GM19463 (cell line): Measurements from ENCODE around the gene TBC1D22A.

Experiments used
- ATAC-seq: cut with Tn5 transposase; IDR thresholded peaks from one replicate; pipeline ENCODE4 v1.9.1; 2021; ENCODE audit warnings: mild to moderate bottlenecking, moderate library complexity; ENCODE audit not compliant: unreplicated experiment

TBC1D22A gene

DNA sequence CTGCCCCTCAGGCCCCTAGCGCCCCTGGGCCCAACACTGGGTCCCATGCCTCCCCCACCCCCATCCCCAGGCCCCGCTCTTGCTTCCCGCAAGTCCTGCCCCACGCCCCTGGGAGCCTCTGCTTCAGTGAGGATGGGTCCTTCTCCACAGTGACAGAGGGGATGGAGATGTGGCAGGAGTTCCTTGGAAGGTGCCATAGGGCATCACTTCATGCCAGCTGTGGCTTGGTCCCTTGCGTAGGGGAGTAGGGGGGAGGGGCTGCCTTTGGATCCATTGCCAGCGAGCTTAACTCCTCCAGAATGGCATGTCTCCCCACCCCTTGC is 9.5 kb upstream of the TBC1D22A start:
- ATAC-seq = no peak

DNA sequence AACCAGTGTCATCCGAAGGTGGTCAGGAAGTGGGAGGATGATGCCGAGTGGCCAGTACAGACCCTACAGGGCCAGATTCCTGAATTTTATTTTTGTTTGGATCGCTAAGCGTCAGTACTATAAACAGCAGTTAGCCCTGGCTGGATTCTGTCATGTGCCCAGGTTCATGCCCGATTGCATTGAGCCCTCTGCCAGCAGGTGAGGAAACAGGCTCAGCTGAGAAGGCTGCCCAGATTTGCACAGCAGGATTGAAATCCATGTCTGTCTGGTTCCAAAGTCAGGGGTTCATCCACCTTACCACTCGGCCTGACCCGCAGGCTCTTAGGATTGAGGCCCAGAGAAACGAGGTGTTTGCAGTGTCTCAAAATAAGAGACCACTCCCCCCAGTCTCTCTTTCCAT is 9.1 kb upstream of the TBC1D22A start:
- no peak for ATAC-seq

GRCh38 chr22:46753761-46754109 is 8.7 kb upstream of the TBC1D22A start:
- ATAC-seq = no peak

GRCh38 chr22:46754110-46754799 is 8.2 kb upstream of the TBC1D22A start:
- no peak for ATAC-seq

DNA sequence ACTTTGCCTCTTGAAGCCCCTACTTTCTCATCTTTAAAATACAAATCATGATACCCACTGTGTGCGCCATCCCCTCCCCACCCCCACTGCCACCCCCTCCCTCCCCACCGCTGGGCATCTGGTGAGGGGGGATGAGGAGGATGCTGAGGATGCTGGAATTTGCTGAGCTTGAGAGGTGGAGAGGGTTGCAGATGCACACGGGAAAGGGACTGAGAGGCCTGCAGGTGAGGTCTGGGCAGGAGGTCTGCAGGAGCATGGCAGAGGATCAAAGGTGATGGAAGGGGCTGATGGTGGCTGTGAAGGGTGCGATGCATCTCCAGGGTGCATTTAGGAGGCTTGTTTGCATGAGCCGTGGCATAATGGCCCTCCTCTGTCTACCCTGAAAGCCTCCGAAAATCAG is 7.6 kb upstream of the TBC1D22A start:
- ATAC-seq = no peak

GRCh38 chr22:46755525-46755924 is 6.9 kb upstream of the TBC1D22A start:
- no peak for ATAC-seq

DNA sequence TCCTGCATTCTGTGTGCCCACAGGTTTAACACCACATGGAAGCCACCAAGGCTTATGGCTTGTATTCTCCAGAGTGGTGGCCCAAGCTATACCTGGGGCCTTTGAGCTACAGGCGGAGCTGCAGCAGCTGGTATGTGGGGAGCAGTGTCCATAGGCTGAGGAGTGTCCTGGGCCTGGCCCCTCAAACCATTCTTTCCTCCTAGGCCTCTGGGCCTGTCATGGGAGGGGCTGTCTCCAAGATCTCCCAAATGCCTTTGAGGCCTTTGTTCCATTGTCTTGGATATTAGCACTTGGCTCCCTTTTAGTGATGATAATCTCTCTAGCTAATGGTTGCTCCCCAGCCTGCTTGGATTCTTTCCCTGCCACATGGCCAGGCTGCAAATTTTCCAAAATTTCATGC is 6.4 kb upstream of the TBC1D22A start:
- ATAC-seq = no peak

DNA sequence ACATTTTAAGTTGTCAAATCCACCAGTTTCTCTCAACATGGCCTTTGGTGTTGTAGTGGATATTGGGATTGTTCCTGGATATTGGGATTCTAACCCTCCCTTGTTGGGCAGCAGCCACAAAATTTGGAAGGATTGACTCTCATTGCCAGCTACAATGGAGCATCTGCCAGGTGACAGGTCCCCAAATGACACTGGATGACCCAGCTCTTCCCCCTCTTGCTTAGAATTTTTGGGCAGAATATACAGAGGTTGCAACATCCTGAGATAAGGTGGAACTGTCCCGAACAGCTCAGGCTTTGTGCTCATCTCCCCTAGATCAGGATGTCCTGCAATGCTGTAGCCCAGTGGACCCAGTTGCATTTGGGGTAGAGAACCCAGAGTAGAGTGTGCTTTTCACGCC is 5.3 kb upstream of the TBC1D22A start:
- ATAC-seq = no peak

- ATAC-seq = no peak
These were observed 4.3 kb upstream of the TBC1D22A start for GRCh38 chr22:46758121-46758520.

DNA sequence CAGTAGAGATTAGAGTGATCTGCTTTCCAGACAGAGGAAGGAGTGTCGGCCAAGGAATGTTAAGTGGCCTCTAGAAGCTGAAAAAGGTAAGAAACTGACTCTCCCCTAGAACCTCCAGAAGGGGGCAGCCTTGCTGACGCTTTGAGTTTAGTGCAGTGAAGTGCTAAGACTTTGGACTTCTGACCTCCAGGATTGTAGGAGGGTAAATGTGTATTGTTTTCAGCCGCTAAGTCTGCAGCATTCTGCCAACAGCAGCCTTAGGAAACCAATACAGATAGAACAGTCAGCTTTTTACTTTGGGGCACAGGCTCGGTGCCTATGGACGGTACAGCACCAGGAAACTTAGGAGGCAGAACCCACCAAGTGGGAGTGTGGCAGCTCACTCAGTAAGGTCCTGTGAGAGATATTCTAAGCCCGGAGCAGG is 3.6 kb upstream of the TBC1D22A start:
- ATAC-seq = no peak

DNA sequence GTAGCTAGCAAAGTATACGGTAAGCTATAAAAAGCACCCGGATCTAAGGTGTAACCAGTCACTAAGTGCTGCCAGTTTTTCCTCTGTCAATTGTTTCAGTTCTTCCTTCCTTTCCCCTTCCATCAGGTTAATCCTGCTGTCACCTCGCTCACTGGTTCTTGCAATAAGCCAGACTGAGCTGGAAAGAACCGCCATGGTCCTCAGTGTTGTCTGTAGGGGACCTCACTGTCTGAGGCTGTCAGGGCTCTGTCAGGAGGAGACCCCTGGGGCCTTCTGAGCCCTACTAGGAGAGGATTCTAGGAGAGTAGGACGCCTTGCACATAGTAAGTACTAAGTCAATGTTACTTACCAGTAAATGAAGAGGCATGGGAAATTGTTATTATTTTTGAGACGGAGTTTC is 1.4 kb upstream of the TBC1D22A start:
- ATAC-seq = no peak

DNA sequence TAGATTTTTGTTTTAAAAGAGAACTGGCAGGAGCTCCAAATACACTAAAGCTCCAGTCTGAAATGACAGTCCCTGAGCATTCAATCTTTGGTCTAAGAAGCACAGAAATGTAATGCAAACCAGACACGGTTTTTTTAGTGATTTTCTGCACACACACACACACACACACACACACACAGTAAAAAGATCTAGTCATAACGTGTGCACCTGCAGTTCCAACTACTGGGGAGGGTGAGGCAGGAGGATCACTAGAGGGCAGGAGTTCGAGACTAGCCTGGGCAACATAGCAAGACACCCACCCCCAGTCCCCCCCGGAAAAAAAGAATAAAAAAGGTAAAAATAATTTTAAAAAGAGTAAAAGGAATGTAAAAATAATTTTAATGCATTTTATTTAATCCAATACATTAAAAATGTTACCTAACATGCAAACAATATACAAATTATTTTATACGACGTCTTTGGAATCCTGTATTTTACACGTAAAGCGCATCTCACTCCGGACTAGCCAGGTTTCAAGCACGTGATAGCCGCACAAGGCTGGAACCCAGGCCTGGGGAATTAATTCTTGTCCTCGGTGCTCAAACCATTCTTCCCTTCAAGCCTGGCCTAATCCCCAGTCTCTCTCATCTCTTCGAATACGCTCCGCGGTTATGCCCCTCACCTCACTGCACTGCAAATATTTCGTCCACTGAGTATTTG is 762 bp upstream of the TBC1D22A start:
- ATAC-seq = no peak

DNA sequence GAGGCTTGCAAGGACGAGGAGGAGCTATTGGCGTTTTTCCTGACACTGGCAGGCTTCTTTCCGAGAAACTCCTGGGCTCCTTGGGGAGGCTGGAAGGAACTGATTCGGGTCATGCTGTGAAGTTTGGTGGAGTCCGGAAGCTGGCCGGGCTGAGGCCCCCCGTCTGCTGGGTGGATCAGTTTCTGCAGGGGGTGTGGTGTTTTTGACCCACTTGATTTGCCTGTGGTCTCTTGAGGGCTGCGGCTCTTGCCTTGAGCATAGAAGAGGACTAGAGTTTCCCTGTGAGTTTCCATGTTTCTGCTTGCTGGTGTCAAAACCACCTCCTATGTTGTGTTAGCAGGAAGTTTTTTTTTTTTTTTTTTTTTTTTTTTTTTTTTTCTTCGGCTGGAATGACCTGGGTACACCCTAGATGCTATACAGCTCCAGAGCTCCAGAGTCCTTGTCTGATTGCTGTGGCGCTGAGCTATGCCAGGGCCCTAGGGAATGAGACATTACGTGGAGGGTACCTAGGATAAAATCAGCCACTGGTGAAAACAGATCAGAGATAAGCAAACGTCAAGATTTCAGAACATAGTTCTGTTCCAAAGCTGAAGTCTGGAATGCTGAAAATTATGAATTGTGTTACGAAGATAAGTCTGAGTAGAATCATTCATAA is 728 bp downstream of the TBC1D22A start:
- peak; percentile 59 for ATAC-seq

DNA sequence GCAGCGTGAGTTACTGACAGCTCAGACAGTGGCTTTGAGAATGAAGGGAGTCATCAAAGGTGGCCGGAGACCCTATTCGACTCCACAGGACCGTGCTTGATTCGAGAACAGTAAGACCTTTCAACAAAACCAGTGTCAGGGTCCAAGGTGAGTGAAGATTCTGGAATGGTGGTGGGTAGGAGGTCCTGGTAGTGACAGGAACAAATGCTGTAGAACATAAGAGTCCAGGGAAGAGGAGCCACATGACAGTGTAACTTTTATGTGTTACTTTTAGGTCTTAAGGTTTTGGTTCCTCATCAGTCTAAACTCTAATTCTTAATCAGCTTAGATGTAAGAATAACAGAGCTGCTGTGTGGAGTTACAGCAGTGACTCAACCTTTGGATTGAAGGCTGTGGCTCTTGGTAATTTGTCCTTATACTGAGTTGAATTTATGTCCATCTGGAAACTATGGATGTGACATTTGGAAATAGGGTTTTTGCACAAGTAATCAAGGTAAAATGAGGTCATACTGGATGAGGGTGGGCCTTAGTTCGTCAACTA is 1.8 kb downstream of the TBC1D22A start:
- no peak for ATAC-seq

DNA sequence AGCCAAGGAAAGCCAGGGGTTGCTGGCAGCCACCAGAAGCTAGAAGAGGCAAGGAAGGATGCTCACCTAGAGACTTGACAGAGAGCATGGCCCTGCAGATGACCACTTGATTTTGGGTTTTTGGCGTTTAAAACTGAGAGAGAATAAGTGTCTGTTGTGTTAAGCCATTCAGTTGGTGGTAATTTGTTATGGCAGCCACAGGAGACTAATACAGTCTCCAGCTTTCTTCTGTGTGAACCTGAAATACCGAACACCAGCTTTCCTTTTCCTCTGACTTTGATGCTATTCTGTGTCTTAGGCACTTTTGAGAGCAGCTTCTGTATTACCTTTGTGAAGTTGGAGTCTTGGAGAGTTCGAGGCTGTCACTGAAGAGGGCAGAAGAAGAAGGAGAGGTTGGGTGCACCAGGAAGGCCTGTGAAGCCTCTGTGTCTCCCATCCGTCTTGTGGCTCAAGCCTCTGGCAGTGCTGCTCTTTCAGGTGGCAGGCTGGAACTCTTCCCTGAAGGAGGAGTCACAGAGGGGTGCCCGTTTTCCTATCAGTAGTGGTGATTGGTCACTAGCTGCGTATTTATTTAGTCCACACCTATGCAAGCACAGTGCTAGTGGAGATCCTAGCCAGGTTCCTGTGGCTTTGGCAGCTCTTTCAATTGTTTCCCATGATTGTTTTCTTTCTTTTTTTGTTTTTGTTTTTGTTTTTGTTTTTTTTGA is 2.5 kb downstream of the TBC1D22A start:
- ATAC-seq = no peak

GRCh38 chr22:46766611-46767010 is 4.2 kb downstream of the TBC1D22A start:
- ATAC-seq = no peak

GRCh38 chr22:46767249-46767985 is 5.0 kb downstream of the TBC1D22A start:
- no peak for ATAC-seq

DNA sequence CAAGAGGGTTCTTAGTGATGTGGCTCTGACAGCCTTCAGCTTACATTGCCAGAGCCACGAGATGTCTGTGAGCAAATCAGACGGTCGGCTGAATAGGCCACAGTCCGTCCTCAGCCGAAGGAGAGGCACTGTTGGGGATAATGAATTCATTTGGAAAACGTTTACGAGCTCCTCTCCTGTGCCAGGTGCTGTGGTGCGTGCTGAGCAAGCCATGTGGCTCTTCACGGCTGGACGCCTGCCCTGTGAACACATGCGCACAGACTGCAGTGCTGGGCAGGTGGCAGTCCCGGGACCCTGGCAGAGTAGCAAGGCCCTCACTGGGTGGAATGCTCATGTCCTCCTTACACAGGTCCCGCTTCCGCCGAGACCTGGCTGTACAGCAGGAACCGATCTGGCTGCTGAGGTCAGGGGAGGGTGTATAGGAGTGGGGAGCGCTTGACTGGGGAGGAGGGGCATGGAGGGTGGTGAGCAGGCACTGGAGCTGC is 6.8 kb downstream of the TBC1D22A start:
- peak; percentile 32 for ATAC-seq

DNA sequence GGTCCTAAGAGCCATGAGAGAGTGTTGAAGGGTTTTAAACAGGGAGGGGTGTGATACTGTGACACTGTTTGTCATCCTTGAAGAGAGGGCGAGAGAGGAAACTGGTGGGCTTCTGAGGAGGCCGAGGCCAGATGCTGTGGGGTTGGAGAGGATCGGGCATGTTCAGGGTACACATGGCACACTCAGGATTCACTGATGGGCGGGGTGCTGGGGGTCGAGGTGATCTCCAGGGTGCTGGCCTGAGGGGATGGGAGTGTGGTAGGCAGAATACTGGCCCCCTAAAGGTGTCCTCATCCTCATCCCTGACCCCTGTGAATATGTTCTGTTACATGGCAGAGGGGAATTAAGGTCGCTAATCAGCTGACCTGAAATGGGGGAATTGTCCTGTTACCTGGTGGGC is 7.3 kb downstream of the TBC1D22A start:
- ATAC-seq = no peak

DNA sequence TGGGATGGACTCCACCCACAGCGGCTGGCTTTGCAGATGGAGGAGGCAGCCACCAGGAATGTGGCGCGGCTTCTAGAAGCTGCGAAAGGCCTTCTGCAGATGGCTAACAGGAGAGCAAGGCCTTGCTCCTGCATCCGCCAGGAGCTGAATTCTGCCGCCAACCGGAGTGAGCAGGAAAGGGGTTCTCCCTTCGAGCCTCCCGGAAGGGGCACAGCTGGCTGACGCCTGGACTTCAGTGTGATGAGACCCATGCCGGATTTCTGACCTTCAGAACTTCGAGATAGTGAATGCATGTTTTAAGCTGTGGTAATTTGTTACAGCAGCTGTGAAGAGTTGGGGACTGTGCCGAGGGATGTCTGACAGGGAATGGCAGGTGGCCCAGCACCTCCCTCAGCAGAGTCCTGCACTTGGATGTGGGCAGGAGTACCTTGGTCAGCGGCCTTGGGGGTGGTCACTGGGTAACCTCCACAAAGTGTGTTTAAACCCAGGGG is 7.7 kb downstream of the TBC1D22A start:
- ATAC-seq = no peak

GRCh38 chr22:46770726-46771125 is 8.3 kb downstream of the TBC1D22A start:
- ATAC-seq = no peak
